Measurements from ENCODE around the gene ZNF891. TPM values are rescaled to one million over a fixed set of nuclear protein-coding genes. Genes with fewer than 3 reads are reported as not detected.

ZNF891 gene
- total RNA-seq = 4.4 TPM

DNA sequence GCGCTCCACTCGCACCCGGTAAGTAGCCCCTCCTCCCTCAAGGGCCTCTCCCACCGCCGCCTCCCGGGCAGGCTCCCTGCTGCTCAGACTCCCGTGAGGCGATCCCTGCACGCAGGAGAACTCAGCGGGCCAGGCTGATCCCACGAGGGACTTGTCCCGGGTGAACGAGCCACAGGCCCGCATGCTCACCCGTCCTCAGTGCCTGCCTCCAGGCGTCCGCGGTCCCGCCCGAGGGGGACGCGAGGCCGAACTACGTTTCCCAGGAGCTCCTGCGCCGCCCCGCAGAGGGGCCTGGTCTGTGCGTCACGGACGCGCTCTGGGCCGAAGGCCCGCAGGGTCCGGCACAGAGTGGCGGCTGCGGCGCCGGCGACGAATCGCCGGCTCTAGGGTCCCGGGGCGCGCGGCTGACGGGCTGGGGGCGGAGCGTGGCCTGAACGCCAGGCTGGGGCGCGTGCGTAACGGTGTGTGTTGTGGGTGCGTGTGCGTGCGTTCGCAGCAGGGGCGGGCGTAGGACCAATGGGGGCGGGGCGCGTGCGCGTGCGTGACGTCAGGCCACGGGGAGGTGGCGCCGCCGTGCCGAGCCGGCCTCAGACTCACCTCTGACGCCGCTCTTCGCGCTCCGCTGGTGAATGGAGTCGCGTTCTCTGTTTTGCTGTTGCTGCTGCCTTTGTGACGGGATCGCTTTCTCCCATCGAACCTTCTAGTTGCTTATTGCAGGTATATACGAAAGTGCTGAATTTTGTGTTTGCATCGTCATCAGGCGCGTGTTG lies at the start of gene ZNF891, which contains the start of gene ZNF10:
Gene ZNF891 (minus strand): TSS at position 237 of the 770 bp plus-strand sequence. CDS start 8,356 bp downstream, outside the sequence.
Gene ZNF10 (plus strand): TSS at position 590 of the 770 bp plus-strand sequence. CDS start 13,866 bp downstream, outside the sequence.

DNA sequence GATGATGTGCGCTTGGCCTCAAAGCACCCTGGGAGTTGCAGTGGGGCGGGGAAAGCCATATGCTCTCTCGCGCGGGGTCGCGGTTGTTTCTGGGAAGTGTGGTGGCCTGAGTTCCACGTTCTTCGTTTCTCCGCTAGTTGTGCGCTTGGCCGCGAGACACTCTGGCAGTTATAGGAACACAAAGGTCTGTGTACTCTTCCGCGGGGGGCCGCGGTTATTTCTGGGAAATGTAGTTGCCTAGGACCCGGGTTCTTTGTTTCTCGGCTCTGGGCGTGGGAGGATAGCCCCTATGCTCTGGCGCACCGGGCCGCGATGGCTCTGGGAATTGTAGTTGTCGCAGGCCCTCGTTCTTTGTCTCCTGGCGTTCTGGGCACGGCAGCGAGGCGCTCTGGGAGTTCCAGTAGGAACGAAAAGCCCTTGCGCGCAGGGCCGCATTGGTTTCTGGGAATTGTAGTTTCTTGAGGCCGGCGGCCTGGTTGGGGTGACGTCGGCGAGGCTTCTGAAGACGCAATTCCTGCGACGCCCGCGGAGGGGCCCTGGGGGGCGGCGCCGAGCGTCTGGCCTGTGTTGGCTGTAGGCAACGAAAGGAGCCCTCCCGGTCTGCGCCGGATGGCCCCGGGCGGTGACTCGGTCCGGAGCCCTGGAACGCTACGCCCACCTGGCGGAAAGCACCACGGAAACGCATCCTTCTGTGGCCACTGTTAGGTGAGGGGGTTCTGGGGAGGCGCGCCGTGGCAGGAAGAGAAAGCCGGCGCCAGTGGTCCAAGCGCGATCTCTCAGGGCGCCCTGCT lies 49.5 kb downstream of the ZNF891 start, which contains the start of gene ZNF140:
Gene ZNF140 (plus strand): TSS at position 556 of the 791 bp plus-strand sequence. CDS start 398 bp downstream, outside the sequence.

Other genes starting within 250 kb of the ZNF891 start
- gene CHFR, start 242.7 kb downstream of the ZNF891 start, total RNA-seq = 29.7 TPM
- 18.9 TPM for gene ZNF605, start 174.0 kb downstream of the ZNF891 start, total RNA-seq
- gene ZNF26, start 143.9 kb downstream of the ZNF891 start, total RNA-seq = 24.6 TPM
- 55.1 TPM for gene ZNF84, start 92.8 kb downstream of the ZNF891 start, total RNA-seq
- gene ZNF140, start 49.4 kb downstream of the ZNF891 start, total RNA-seq = 23.3 TPM
- gene ZNF10, start 353 bp upstream of the ZNF891 start, total RNA-seq = 31.8 TPM
- 53.6 TPM for gene ZNF268, start 51.2 kb upstream of the ZNF891 start, total RNA-seq
- not detected for gene ANHX, start 105.6 kb upstream of the ZNF891 start, total RNA-seq

All from metanephros (tissue), 1 donor.